Uterus (tissue), 2 donors: ENCODE data around the gene F12.
A peak's percentile ranks its signal among the peaks of the same experiment; 100 is the strongest.

Source experiments
- POLR2A ChIP-seq, 2 donors: fragments of 450-650 bp; IDR thresholded peaks; one replicate each; pipeline ENCODE4 v1.6.1; 2016; ENCODE audit warnings: antibody characterized with exemption in 2 of 2, mild to moderate bottlenecking in 1 of 2, moderate library complexity in 1 of 2
- TF ChIP-seq, protein P1 (sequence below), 4 experiments: fragments of 200-600 bp in 2 of 4; fragments of 450-650 bp in 2 of 4; sonication (generic) in 2 of 4; IDR thresholded peaks; one replicate each; pipeline ENCODE4 v1.5.1; 2016 to 2019; ENCODE audit warnings: antibody characterized with exemption in 4 of 4, mild to moderate bottlenecking in 2 of 4, moderate library complexity in 1 of 4

DNA sequence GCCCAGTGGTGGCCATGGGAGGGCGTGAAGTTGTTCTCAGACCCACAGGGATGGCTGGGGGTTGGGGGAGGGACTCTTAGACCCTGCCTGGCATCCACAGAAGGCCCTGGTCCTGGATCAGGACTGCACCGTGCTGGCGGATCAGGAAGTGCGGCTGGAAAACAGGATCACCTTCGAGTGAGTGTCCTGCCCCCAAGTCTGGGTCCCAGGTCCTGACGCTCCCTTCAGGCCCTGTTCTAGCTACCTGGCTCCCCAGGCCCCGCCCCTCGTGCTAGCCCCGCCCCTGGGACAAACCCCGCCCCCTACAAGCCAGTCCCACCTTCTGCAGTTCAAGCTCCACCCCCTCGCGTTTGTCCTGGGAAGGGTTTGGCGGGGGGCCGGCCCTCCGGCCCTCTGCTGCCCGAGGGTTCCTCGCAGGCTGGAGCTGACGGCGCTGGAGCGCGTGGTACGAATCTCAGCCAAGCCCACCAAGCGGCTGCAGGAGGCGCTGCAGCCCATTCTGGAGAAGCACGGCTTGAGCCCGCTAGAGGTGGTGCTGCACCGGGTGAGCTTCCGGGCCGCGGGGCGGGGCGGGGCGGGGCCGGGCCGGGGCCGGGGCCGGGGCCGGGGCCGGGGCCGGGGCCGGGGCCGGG lies 38.8 kb downstream of the F12 start:
- TF ChIP-seq, protein P1, sequence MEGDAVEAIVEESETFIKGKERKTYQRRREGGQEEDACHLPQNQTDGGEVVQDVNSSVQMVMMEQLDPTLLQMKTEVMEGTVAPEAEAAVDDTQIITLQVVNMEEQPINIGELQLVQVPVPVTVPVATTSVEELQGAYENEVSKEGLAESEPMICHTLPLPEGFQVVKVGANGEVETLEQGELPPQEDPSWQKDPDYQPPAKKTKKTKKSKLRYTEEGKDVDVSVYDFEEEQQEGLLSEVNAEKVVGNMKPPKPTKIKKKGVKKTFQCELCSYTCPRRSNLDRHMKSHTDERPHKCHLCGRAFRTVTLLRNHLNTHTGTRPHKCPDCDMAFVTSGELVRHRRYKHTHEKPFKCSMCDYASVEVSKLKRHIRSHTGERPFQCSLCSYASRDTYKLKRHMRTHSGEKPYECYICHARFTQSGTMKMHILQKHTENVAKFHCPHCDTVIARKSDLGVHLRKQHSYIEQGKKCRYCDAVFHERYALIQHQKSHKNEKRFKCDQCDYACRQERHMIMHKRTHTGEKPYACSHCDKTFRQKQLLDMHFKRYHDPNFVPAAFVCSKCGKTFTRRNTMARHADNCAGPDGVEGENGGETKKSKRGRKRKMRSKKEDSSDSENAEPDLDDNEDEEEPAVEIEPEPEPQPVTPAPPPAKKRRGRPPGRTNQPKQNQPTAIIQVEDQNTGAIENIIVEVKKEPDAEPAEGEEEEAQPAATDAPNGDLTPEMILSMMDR (IDR thresholded peaks at IDR 0.05), result peak; percentile 9 to 56 (median 38)
- TF ChIP-seq POLR2A (IDR thresholded peaks at IDR 0.05), result no peak
